LNCaP clone FGC (cell line): ENCODE measurements around the gene PCDHGB2.
"Not testable (repeated sequence)": the region's sequence is repeated elsewhere in the genome, so short reads cannot be mapped to it uniquely, and the experiment has no call there.

ENCODE experiments used
- DNase-seq: peaks from one replicate; pipeline ENCODE4 v3.0.0-alpha.2; 2011; ENCODE audit warnings: low read depth
- H3K4me3 ChIP-seq: 2 replicates; pipeline ENCODE4 v1.5.1; 2011; ENCODE audit warnings: mild to moderate bottlenecking, low read depth, low read length, control low read depth
- CTCF ChIP-seq: IDR thresholded peaks from 2 replicates; pipeline ENCODE4 v1.5.1; 2012; ENCODE audit warnings: mild to moderate bottlenecking; ENCODE audit not compliant: control insufficient read depth, insufficient read depth; ENCODE audit errors: extremely low read depth

PCDHGB2 gene

GRCh38 chr5:141326088-141326854 lies 33.5 kb upstream of the PCDHGB2 start:
- peak; percentile 77 for TF ChIP-seq CTCF
- H3K4me3 ChIP-seq: peak overlapping the region; percentile 49
- DNase-seq: peak; percentile 46

GRCh38 chr5:141328231-141328630 lies 31.6 kb upstream of the PCDHGB2 start:
- TF ChIP-seq CTCF: no peak
- no peak overlapping the region for H3K4me3 ChIP-seq
- no peak for DNase-seq

- DNase-seq: peak; percentile 27
- peak within 1 kb of the TSS; percentile 52 for H3K4me3 ChIP-seq
- peak; percentile 68 for TF ChIP-seq CTCF
Measured at GRCh38 chr5:141330299-141331080, 29.3 kb upstream of the PCDHGB2 start, which contains the start of gene PCDHGA1. PCDHGA1 (plus strand) TSS chr5:141330514.

- H3K4me3 ChIP-seq: not testable (repeated sequence)
Measured at GRCh38 chr5:141332571-141332970, 27.2 kb upstream of the PCDHGB2 start.

GRCh38 chr5:141338538-141339306 lies 21.1 kb upstream of the PCDHGB2 start, which contains the start of gene PCDHGA2:
PCDHGA2 (plus strand) TSS chr5:141338760.
- TF ChIP-seq CTCF: peak; percentile 38; the same call in 1 of the 2 replicates
- DNase-seq: no peak
- H3K4me3 ChIP-seq: peak within 1 kb of the TSS; percentile 38

More at GRCh38 chr5:141332571-141332970, 27.2 kb upstream of the PCDHGB2 start:
- not testable (repeated sequence) for DNase-seq

GRCh38 chr5:141340781-141341354 lies 18.9 kb upstream of the PCDHGB2 start:
- H3K4me3 ChIP-seq, DNase-seq: not testable (repeated sequence)

GRCh38 chr5:141342773-141343172 lies 17.0 kb upstream of the PCDHGB2 start:
- TF ChIP-seq CTCF: no peak
- no peak for DNase-seq

More at GRCh38 chr5:141342773-141343172, 17.0 kb upstream of the PCDHGB2 start:
- no peak overlapping the region for H3K4me3 ChIP-seq
